ENCODE data around the gene PPP1R9B.

DNA sequence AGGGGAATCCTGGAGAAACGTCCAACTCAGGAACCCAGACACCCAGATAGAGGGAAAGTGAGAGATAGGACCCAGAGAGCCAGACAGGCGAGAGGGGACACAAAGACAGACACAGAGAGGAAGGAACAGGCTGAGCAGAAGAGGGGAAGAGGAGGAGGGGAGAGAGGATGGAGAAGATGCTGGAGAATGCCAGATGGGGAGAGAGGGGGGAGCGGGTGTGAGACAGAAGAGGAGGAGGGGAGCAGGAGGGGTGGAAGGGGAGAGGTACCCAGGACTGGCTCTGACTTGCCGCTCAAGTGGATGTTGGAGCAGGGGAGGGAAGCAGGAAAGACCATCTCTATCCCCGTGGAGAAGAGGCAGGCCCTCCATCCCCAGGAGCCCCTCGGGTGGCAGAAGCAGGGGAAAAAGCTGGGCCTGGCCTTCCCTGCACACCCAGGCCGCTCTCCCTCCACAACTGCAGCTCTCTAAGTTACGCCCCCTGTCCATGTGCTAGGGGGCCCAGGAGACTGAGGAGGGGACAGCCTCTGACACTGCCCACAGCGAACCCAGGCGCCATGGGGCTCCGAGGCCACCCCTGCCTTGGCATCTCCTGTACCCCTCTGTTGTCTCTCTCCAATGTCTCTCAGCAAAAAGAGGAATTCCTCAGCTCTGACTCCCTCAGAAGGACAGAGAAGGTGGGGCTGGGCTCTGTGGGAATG, 4.8 kb downstream of the PPP1R9B start:
- TF ChIP-seq, protein P1, sequence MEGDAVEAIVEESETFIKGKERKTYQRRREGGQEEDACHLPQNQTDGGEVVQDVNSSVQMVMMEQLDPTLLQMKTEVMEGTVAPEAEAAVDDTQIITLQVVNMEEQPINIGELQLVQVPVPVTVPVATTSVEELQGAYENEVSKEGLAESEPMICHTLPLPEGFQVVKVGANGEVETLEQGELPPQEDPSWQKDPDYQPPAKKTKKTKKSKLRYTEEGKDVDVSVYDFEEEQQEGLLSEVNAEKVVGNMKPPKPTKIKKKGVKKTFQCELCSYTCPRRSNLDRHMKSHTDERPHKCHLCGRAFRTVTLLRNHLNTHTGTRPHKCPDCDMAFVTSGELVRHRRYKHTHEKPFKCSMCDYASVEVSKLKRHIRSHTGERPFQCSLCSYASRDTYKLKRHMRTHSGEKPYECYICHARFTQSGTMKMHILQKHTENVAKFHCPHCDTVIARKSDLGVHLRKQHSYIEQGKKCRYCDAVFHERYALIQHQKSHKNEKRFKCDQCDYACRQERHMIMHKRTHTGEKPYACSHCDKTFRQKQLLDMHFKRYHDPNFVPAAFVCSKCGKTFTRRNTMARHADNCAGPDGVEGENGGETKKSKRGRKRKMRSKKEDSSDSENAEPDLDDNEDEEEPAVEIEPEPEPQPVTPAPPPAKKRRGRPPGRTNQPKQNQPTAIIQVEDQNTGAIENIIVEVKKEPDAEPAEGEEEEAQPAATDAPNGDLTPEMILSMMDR (IDR thresholded peaks at IDR 0.05): no peak
- TF ChIP-seq POLR2AphosphoS5 (IDR thresholded peaks at IDR 0.05): no peak

All from breast epithelium (tissue), 3 donors.